Islet precursor cell (in vitro differentiated cells): ENCODE data around the gene OR13F1.
"Not testable (repeated sequence)": the region's sequence is repeated elsewhere in the genome, so short reads cannot be mapped to it uniquely, and the experiment has no call there.

Experiments
- DNase-seq: peaks from one replicate; pipeline ENCODE4 v3.0.0-alpha.2; 2018

Gene OR13F1

GRCh38 chr9:104503963-104504362, at the start of gene OR13F1:
Gene OR13F1 (plus strand): TSS chr9:104504263. CDS start chr9:104504263, 0 bp downstream.
- DNase-seq = no peak

- DNase-seq = no peak
These were observed 47.2 kb upstream of the OR13F1 start for GRCh38 chr9:104456831-104457230.

GRCh38 chr9:104463864-104464263, 40.2 kb upstream of the OR13F1 start:
- no peak for DNase-seq

- no peak for DNase-seq
These were observed 35.8 kb upstream of the OR13F1 start for GRCh38 chr9:104468261-104468660.

- DNase-seq = no peak
These were observed 21.0 kb upstream of the OR13F1 start for GRCh38 chr9:104482921-104483570.

- DNase-seq = no peak
These were observed 19.0 kb upstream of the OR13F1 start for GRCh38 chr9:104485014-104485413.

GRCh38 chr9:104494808-104495207, 9.3 kb upstream of the OR13F1 start:
- no peak for DNase-seq

GRCh38 chr9:104503440-104503839, 623 bp upstream of the OR13F1 start:
- DNase-seq = no peak

GRCh38 chr9:104506565-104506964, 2.5 kb downstream of the OR13F1 start:
- DNase-seq = no peak

- no peak for DNase-seq
These were observed 10.8 kb downstream of the OR13F1 start for GRCh38 chr9:104514901-104515300.

GRCh38 chr9:104520241-104520640, 16.2 kb downstream of the OR13F1 start:
- DNase-seq = not testable (repeated sequence)

- DNase-seq = no peak
These were observed 23.0 kb downstream of the OR13F1 start, which contains the start of gene OR13C4 for GRCh38 chr9:104527109-104527508. Gene OR13C4 (minus strand): TSS chr9:104527209. CDS start chr9:104527209, 0 bp downstream.

GRCh38 chr9:104536756-104537155, 32.7 kb downstream of the OR13F1 start, which contains the start of gene OR13C3:
Gene OR13C3 (minus strand): TSS chr9:104536856. CDS start chr9:104536723, 133 bp downstream.
- DNase-seq = no peak

- DNase-seq = no peak
These were observed 35.2 kb downstream of the OR13F1 start for GRCh38 chr9:104539275-104539674.

- DNase-seq = no peak
These were observed 40.6 kb downstream of the OR13F1 start for GRCh38 chr9:104544644-104545043.

GRCh38 chr9:104553261-104553660, 49.2 kb downstream of the OR13F1 start:
- DNase-seq = no peak
